OCI-LY3 (cell line): Measurements from ENCODE around the gene IQCH.

Experiments used
- H2AFZ ChIP-seq: fragments of 200-600, 300-600 bp; shearing (Covaris generic); 2 replicates; pipeline ENCODE4 v1.6.0; 2014; ENCODE audit warnings: antibody characterized with exemption, low read depth, low read length
- H3K27ac ChIP-seq: fragments of 200-600, 300-600 bp; sonication (generic); 2 replicates; pipeline ENCODE4 v1.5.1; 2014; ENCODE audit warnings: mild to moderate bottlenecking, low read length, moderate library complexity, mixed read lengths
- H3K27me3 ChIP-seq: fragments of 200-600, 300-600 bp; sonication (generic); 2 replicates; pipeline ENCODE4 v1.6.1; 2014; ENCODE audit warnings: low read depth, low read length, mixed read lengths
- H3K36me3 ChIP-seq: fragments of 200-600, 300-600 bp; sonication (generic); replicated peaks from 2 replicates; pipeline ENCODE3; 2014; ENCODE audit warnings: low read depth, low read length, mixed read lengths
- H3K4me1 ChIP-seq: fragments of 300-600, 200-600 bp; sonication (generic); 2 replicates; pipeline ENCODE4 v1.6.1; 2014; ENCODE audit warnings: low read length, mixed read lengths
- H3K4me2 ChIP-seq: fragments of 200-600, 300-600 bp; sonication (generic); 2 replicates; pipeline ENCODE4 v1.6.1; 2014; ENCODE audit warnings: low read length, mixed read lengths
- H3K4me3 ChIP-seq: fragments of 300-600, 200-600 bp; sonication (generic); 2 replicates; pipeline ENCODE4 v1.5.1; 2014; ENCODE audit warnings: antibody characterized with exemption, mild to moderate bottlenecking, low read length, moderate library complexity
- H3K79me2 ChIP-seq: fragments of 300-600, 200-600 bp; shearing (Covaris generic); 2 replicates; pipeline ENCODE4 v1.6.1; 2014; ENCODE audit warnings: mild to moderate bottlenecking, low read length, mixed read lengths
- H3K9ac ChIP-seq: fragments of 300-600, 200-600 bp; shearing (Covaris generic); 2 replicates; pipeline ENCODE4 v1.6.0; 2014; ENCODE audit warnings: mild to moderate bottlenecking, low read length, moderate library complexity
- H3K9me3 ChIP-seq: fragments of 200-600, 300-600 bp; shearing (Covaris generic); 2 replicates; pipeline ENCODE4 v1.6.1; 2014; ENCODE audit warnings: low read length, mixed read lengths; ENCODE audit not compliant: insufficient read depth
- H4K20me1 ChIP-seq: fragments of 200-600, 300-600 bp; sonication (generic); 2 replicates; pipeline ENCODE4 v1.6.1; 2016; ENCODE audit warnings: low read length, mixed read lengths; ENCODE audit not compliant: insufficient read depth
- CTCF ChIP-seq: fragments of 200-600, 300-600 bp; sonication (generic); IDR thresholded peaks from 2 replicates; pipeline ENCODE4 v1.5.1; 2014; ENCODE audit warnings: antibody characterized with exemption, low read length, low read depth
- EZH2phosphoT487 ChIP-seq: fragments of 200-600 bp; shearing (Covaris generic); IDR thresholded peaks from 2 replicates; pipeline ENCODE4 v1.6.1; 2018; ENCODE audit warnings: antibody characterized with exemption, mixed run types, low read depth

IQCH gene

GRCh38 chr15:67547064-67547463, 292.5 kb downstream of the IQCH start:
- Histone ChIP-seq H3K27ac (no peak overlapping the region), H3K9me3 (no peaks in the 10 kb centered on the region), H3K9ac (no peak overlapping the region), H3K27me3 (no peaks in the 10 kb centered on the region), H3K4me3 (no peak overlapping the region), H3K4me1 (peaks cover 7% of the 10 kb centered on the region), H3K79me2 (no peaks in the 10 kb centered on the region; the same call in 1 of the 2 replicates), H4K20me1 (peaks cover 4% of the 10 kb centered on the region; the same call in 1 of the 2 replicates), H3K36me3 (peaks cover 11% of the 10 kb centered on the region), H3K4me2 (no peak overlapping the region), H2AFZ (no peak overlapping the region)
- TF ChIP-seq CTCF (no peak), EZH2phosphoT487 (no peak)

DNA sequence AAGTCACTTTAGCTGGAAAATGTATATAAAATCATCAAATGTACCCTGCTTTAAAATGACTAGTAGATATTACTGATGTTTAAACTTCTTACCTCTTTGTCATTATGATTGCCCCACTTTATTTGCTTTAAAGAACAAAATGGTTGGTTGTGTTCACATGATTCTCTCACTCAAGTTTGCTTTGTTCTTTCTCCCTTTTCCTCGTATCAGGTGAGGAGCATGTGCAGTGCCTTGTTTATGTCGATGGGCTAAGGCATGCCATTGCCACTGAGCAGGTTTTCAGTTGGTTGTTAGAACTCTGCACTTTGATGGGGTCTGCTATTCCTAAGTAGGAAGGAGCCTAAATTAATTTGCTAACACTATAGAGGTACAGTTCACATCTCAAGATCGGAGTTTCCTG, 293.2 kb downstream of the IQCH start:
- no peak for TF ChIP-seq CTCF
- no peak for TF ChIP-seq EZH2phosphoT487
- no peak overlapping the region for H3K4me3 ChIP-seq
- no peak overlapping the region for H3K9ac ChIP-seq
- H3K79me2 ChIP-seq = no peaks in the 10 kb centered on the region; the same call in 1 of the 2 replicates
- H3K27ac ChIP-seq = no peak overlapping the region
- peaks cover 4% of the 10 kb centered on the region; the same call in 1 of the 2 replicates for H4K20me1 ChIP-seq
- H3K9me3 ChIP-seq = no peaks in the 10 kb centered on the region
- H3K36me3 ChIP-seq = peaks cover 11% of the 10 kb centered on the region
- no peaks in the 10 kb centered on the region for H3K27me3 ChIP-seq
- no peak overlapping the region for H3K4me2 ChIP-seq
- peaks cover 7% of the 10 kb centered on the region for H3K4me1 ChIP-seq
- no peak overlapping the region for H2AFZ ChIP-seq

DNA sequence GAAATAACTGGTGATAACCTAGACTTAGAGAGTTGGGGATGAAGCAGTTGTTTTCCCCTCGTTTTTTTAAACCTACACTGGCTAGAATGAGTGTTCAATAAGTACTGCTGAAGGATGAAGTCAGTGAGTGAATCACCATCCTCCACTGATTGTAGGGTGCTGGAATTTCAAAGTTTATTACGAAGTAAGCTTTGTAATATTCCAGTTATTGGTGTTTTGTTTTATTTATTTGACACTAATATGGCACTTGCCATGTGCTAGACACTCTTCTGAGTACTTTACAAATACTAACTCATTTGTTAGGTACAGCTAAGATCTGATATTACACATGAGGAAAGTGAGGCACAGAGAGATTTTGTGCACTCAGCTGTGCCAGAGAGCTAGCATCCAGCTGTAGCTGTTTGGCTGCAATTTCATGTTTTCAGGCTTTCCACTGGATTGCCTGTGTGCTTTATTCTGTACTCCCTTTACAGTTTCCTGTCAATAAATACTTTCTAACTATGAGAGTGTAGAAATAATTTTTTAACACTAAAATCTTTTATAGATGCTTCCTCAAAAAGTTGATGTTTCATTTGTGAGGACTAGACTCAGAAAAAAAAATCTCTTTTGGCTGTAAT, 293.8 kb downstream of the IQCH start:
- Histone ChIP-seq H3K4me2 (no peak overlapping the region), H4K20me1 (peaks cover 4% of the 10 kb centered on the region; the same call in 1 of the 2 replicates), H3K9ac (no peak overlapping the region), H3K9me3 (no peaks in the 10 kb centered on the region), H3K4me3 (no peak overlapping the region), H3K27ac (no peak overlapping the region), H3K79me2 (no peaks in the 10 kb centered on the region), H3K27me3 (no peaks in the 10 kb centered on the region), H2AFZ (no peak overlapping the region), H3K36me3 (peaks cover 11% of the 10 kb centered on the region), H3K4me1 (peaks cover 4% of the 10 kb centered on the region)
- no peak for TF ChIP-seq EZH2phosphoT487

- H3K4me3 ChIP-seq = no peak overlapping the region
- peaks cover 11% of the 10 kb centered on the region for H3K36me3 ChIP-seq
- no peak overlapping the region for H3K27ac ChIP-seq
- H3K4me2 ChIP-seq = no peak overlapping the region
- H3K79me2 ChIP-seq = no peaks in the 10 kb centered on the region
- no peaks in the 10 kb centered on the region for H3K27me3 ChIP-seq
- H3K9ac ChIP-seq = no peak overlapping the region
- no peaks in the 10 kb centered on the region for H3K4me1 ChIP-seq
- H3K9me3 ChIP-seq = no peaks in the 10 kb centered on the region
- peaks cover 4% of the 10 kb centered on the region; the same call in 1 of the 2 replicates for H4K20me1 ChIP-seq
- TF ChIP-seq CTCF (no peak), EZH2phosphoT487 (no peak)
- no peak overlapping the region for H2AFZ ChIP-seq
Observed at GRCh38 chr15:67548862-67549651, 294.5 kb downstream of the IQCH start.
